GM12864 (cell line): ENCODE results near the gene WASF3.

Experiments used
- DNase-seq: peaks from one replicate; pipeline ENCODE4 v3.0.0-alpha.2; 2011; ENCODE audit warnings: low read depth
- H3K4me3 ChIP-seq: 2 replicates; pipeline ENCODE4 v1.5.1; 2011; ENCODE audit warnings: mild to moderate bottlenecking, low read depth, low read length, control low read depth
- CTCF ChIP-seq: IDR thresholded peaks from 2 replicates; pipeline ENCODE4 v1.5.1; 2011; ENCODE audit warnings: low read depth, mild to moderate bottlenecking, moderate library complexity, low read length, control low read depth, inconsistent platforms; ENCODE audit errors: missing control alignments

Gene WASF3

DNA sequence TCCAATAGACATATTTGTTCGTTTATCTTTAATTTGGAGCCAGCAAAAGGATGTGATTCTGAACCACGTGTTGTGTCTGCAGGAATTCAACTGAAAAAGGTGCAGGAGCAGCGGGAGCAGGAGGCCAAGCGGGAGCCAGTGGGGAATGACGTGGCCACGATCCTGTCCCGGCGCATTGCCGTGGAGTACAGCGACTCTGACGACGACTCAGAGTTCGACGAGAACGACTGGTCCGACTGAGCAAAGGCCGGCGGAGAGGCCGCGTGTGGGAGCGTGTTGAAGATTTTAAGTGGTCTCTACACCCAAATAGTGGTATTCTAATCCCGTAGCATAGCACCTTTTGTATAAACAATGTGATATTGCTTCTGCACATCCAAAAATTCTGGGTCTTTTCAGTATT, 128.1 kb downstream of the WASF3 start:
- no peak for DNase-seq
- no peak for TF ChIP-seq CTCF
- H3K4me3 ChIP-seq, result no peak overlapping the region

- no peak for DNase-seq
- TF ChIP-seq CTCF, result no peak
- H3K4me3 ChIP-seq, result no peak overlapping the region
Measured at GRCh38 chr13:26686285-26686684, 128.8 kb downstream of the WASF3 start.

- no peak for TF ChIP-seq CTCF
- no peak for DNase-seq
- no peak overlapping the region for H3K4me3 ChIP-seq
Measured at GRCh38 chr13:26688286-26688685, 130.8 kb downstream of the WASF3 start.

GRCh38 chr13:26688980-26689379, 131.5 kb downstream of the WASF3 start:
- DNase-seq, result no peak
- no peak for TF ChIP-seq CTCF
- no peak overlapping the region for H3K4me3 ChIP-seq

GRCh38 chr13:26693749-26694463, 136.4 kb downstream of the WASF3 start:
- no peak overlapping the region for H3K4me3 ChIP-seq
- TF ChIP-seq CTCF, result no peak
- DNase-seq, result no peak

- no peak overlapping the region for H3K4me3 ChIP-seq
- TF ChIP-seq CTCF, result no peak
- no peak for DNase-seq
Measured at GRCh38 chr13:26694609-26695359, 137.3 kb downstream of the WASF3 start.

DNA sequence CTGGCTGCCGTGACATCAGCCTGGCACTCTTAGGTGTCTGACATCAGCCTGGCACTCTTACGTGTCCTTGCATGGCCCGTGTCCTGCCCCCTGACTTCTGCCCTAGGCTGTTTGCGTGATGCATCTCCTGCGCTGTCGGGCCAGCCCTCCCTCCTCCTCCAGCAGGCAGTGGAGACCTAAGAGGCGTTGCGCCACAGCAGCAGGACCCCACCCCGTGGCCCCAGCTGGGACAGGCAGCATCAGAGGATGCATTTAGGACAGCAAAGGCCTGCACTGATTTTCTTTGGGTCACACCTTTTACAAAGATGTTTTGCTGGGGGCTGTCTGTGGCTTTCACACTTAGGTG, 137.8 kb downstream of the WASF3 start:
- no peak for TF ChIP-seq CTCF
- H3K4me3 ChIP-seq, result no peak overlapping the region

More for the DNA sequence above, 137.8 kb downstream of the WASF3 start:
- no peak for DNase-seq
